Measurements from ENCODE around the gene OPA3.

The OPA3 gene

GRCh38 chr19:45554481-45554880 is 30.1 kb downstream of the OPA3 start:
- DNase-seq (ENCODE audit: low read depth), result no peak
- no peak overlapping the region for H3K4me3 ChIP-seq (ENCODE audit: low read length)
- TF ChIP-seq CTCF (IDR thresholded peaks at IDR 0.05; ENCODE audit: insufficient read depth, low read depth, low read length, missing control alignments), result no peak

- peak; percentile 35 for TF ChIP-seq CTCF (IDR thresholded peaks at IDR 0.05; ENCODE audit: insufficient read depth, low read depth, low read length, missing control alignments)
- DNase-seq (ENCODE audit: low read depth), result peak; percentile 53
- no peak overlapping the region for H3K4me3 ChIP-seq (ENCODE audit: low read length)
These were observed 31.1 kb downstream of the OPA3 start for GRCh38 chr19:45553464-45553863.

GRCh38 chr19:45547965-45548609 is 36.5 kb downstream of the OPA3 start:
- peak; percentile 94 for DNase-seq (ENCODE audit: low read depth)

GRCh38 chr19:45547211-45547770 is 37.3 kb downstream of the OPA3 start:
- no peak overlapping the region for H3K4me3 ChIP-seq (ENCODE audit: low read length)
- no peak for TF ChIP-seq CTCF (IDR thresholded peaks at IDR 0.05; ENCODE audit: insufficient read depth, low read depth, low read length, missing control alignments)
- no peak for DNase-seq (ENCODE audit: low read depth)

More at GRCh38 chr19:45547965-45548609, 36.5 kb downstream of the OPA3 start:
- no peak overlapping the region for H3K4me3 ChIP-seq (ENCODE audit: low read length)
- TF ChIP-seq CTCF (IDR thresholded peaks at IDR 0.05; ENCODE audit: insufficient read depth, low read depth, low read length, missing control alignments), result no peak

- DNase-seq (ENCODE audit: low read depth), result peak; percentile 53
- no peak overlapping the region for H3K4me3 ChIP-seq (ENCODE audit: low read length)
- TF ChIP-seq CTCF (IDR thresholded peaks at IDR 0.05; ENCODE audit: insufficient read depth, low read depth, low read length, missing control alignments), result no peak
These were observed 42.4 kb downstream of the OPA3 start for GRCh38 chr19:45542234-45542668.

- DNase-seq (ENCODE audit: low read depth), result peak; percentile 47
- no peak for TF ChIP-seq CTCF (IDR thresholded peaks at IDR 0.05; ENCODE audit: insufficient read depth, low read depth, low read length, missing control alignments)
- H3K4me3 ChIP-seq (ENCODE audit: low read length), result no peak overlapping the region
These were observed 45.1 kb downstream of the OPA3 start for GRCh38 chr19:45539459-45539858.

GRCh38 chr19:45531349-45531748 is 53.3 kb downstream of the OPA3 start:
- TF ChIP-seq CTCF (IDR thresholded peaks at IDR 0.05; ENCODE audit: insufficient read depth, low read depth, low read length, missing control alignments), result no peak
- no peak overlapping the region for H3K4me3 ChIP-seq (ENCODE audit: low read length)
- no peak for DNase-seq (ENCODE audit: low read depth)
